ENCODE results near the gene ETV6.

DNA sequence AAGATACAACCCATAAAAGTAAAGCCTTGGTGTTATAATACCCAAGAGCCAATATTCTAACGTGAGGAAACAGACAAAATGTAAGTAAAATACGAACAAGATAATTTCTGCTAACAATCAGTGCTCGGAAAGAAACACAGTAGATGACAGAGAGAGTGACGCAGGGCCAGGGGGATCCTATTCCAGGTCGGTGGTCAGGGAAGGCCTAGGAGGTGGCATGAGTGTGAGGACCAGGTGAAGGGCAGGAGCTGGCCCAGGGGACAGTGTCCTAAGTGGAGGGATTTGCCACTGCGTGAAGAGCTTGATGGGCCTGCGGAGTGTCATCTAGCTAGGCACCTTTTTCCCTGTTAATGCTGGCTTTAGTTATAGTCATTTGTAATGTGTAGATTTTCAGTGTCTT lies 35.3 kb downstream of the ETV6 start:
- TF ChIP-seq, protein P1, sequence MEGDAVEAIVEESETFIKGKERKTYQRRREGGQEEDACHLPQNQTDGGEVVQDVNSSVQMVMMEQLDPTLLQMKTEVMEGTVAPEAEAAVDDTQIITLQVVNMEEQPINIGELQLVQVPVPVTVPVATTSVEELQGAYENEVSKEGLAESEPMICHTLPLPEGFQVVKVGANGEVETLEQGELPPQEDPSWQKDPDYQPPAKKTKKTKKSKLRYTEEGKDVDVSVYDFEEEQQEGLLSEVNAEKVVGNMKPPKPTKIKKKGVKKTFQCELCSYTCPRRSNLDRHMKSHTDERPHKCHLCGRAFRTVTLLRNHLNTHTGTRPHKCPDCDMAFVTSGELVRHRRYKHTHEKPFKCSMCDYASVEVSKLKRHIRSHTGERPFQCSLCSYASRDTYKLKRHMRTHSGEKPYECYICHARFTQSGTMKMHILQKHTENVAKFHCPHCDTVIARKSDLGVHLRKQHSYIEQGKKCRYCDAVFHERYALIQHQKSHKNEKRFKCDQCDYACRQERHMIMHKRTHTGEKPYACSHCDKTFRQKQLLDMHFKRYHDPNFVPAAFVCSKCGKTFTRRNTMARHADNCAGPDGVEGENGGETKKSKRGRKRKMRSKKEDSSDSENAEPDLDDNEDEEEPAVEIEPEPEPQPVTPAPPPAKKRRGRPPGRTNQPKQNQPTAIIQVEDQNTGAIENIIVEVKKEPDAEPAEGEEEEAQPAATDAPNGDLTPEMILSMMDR (IDR thresholded peaks at IDR 0.05): no peak
- TF ChIP-seq POLR2A (IDR thresholded peaks at IDR 0.05): no peak

Data from vagina (tissue), 2 donors.